H9 (cell line): ENCODE results near the gene SHOC1. TPM values are rescaled to one million over a fixed set of nuclear protein-coding genes. Genes with fewer than 3 reads are reported as not detected.

Experiments used
- DNase-seq: peaks from one replicate; pipeline ENCODE4 v3.0.0-alpha.2; 2017
- H2AFZ ChIP-seq: one replicate; pipeline ENCODE4 v1.6.1; 2013; ENCODE audit warnings: mild to moderate bottlenecking, low read length, control low read depth, moderate library complexity
- H2AK5ac ChIP-seq: 2 replicates; pipeline ENCODE4 v1.6.1; 2013; ENCODE audit warnings: low read length, control low read depth, mixed read lengths; ENCODE audit not compliant: insufficient read length
- H2BK120ac ChIP-seq: one replicate; pipeline ENCODE4 v1.6.1; 2013; ENCODE audit warnings: low read depth, mild to moderate bottlenecking, low read length, control low read depth, inconsistent platforms; ENCODE audit not compliant: poor library complexity, severe bottlenecking
- H2BK12ac ChIP-seq: 2 replicates; pipeline ENCODE4 v1.6.1; 2013; ENCODE audit warnings: low read length, control low read depth, mixed read lengths, low read depth; ENCODE audit not compliant: insufficient read length
- H2BK15ac ChIP-seq: 2 replicates; pipeline ENCODE4 v1.6.1; 2013; ENCODE audit warnings: low read depth, low read length, control low read depth
- H2BK20ac ChIP-seq: one replicate; pipeline ENCODE4 v1.6.1; 2013; ENCODE audit warnings: low read depth, mild to moderate bottlenecking, low read length, control low read depth, inconsistent platforms; ENCODE audit not compliant: poor library complexity, severe bottlenecking
- H2BK5ac ChIP-seq: 2 replicates; pipeline ENCODE4 v1.6.1; 2013; ENCODE audit warnings: low read length, control low read depth, mixed read lengths; ENCODE audit not compliant: insufficient read length
- H3K14ac ChIP-seq: 2 replicates; pipeline ENCODE4 v1.6.1; 2013; ENCODE audit warnings: low read length, control low read depth; ENCODE audit not compliant: insufficient read depth
- H3K18ac ChIP-seq: 2 replicates; pipeline ENCODE4 v1.6.1; 2013; ENCODE audit warnings: low read depth, mild to moderate bottlenecking, mixed read lengths, low read length, control low read depth; ENCODE audit not compliant: insufficient read length
- H3K23ac ChIP-seq: 2 replicates; pipeline ENCODE4 v1.6.1; 2013; ENCODE audit warnings: low read length, control low read depth, mixed read lengths, low read depth; ENCODE audit not compliant: insufficient read length
- H3K23me2 ChIP-seq: 2 replicates; pipeline ENCODE4 v1.6.1; 2013; ENCODE audit warnings: low read depth, mild to moderate bottlenecking, mixed read lengths, low read length, control low read depth; ENCODE audit not compliant: insufficient read length, poor library complexity, severe bottlenecking
- H3K27ac ChIP-seq: 2 replicates; pipeline ENCODE4 v1.5.1; 2013; ENCODE audit warnings: low read length, control low read depth, mixed read lengths, low read depth; ENCODE audit not compliant: insufficient read length
- H3K27me3 ChIP-seq: 2 replicates; pipeline ENCODE4 v1.6.1; 2013; ENCODE audit warnings: low read length, control low read depth, inconsistent platforms; ENCODE audit not compliant: insufficient read depth
- H3K4ac ChIP-seq: 2 replicates; pipeline ENCODE4 v1.6.1; 2013; ENCODE audit warnings: low read depth, mild to moderate bottlenecking, control low read depth, inconsistent platforms, low read length, moderate library complexity
- H3K4me1 ChIP-seq: 2 replicates; pipeline ENCODE4 v1.6.1; 2013; ENCODE audit warnings: low read length, control low read depth, inconsistent platforms; ENCODE audit not compliant: insufficient read depth
- H3K4me2 ChIP-seq: 2 replicates; pipeline ENCODE4 v1.6.1; 2013; ENCODE audit warnings: low read length, control low read depth, mixed read lengths; ENCODE audit not compliant: insufficient read length, insufficient read depth
- H3K56ac ChIP-seq: 2 replicates; pipeline ENCODE4 v1.6.1; 2013; ENCODE audit warnings: low read depth, mild to moderate bottlenecking, mixed read lengths, low read length, control low read depth; ENCODE audit not compliant: insufficient read length
- H3K79me1 ChIP-seq: 2 replicates; pipeline ENCODE4 v1.6.1; 2013; ENCODE audit warnings: low read depth, mild to moderate bottlenecking, moderate library complexity, low read length, control low read depth, inconsistent platforms; ENCODE audit not compliant: insufficient read depth, poor library complexity, severe bottlenecking
- H3K79me2 ChIP-seq: 2 replicates; pipeline ENCODE4 v1.6.1; 2013; ENCODE audit warnings: low read length, control low read depth, inconsistent platforms; ENCODE audit not compliant: insufficient read depth
- H3K9ac ChIP-seq: 2 replicates; pipeline ENCODE4 v1.6.1; 2013; ENCODE audit warnings: low read length, control low read depth, mixed read lengths; ENCODE audit not compliant: insufficient read length; ENCODE audit errors: extremely low read depth
- H3K9me3 ChIP-seq: one replicate; pipeline ENCODE4 v1.6.1; 2013; ENCODE audit warnings: low read depth, low read length, inconsistent platforms; ENCODE audit not compliant: control insufficient read depth
- H3T11ph ChIP-seq: one replicate; pipeline ENCODE4 v1.6.1; 2013; ENCODE audit warnings: mild to moderate bottlenecking, low read length, control low read depth, inconsistent platforms
- H4K20me1 ChIP-seq: one replicate; pipeline ENCODE4 v1.6.1; 2013; ENCODE audit not compliant: control insufficient read depth, insufficient read length, insufficient read depth
- H4K5ac ChIP-seq: 2 replicates; pipeline ENCODE4 v1.6.1; 2013; ENCODE audit warnings: low read depth, mild to moderate bottlenecking, mixed read lengths, low read length, control low read depth; ENCODE audit not compliant: insufficient read length
- H4K8ac ChIP-seq: replicated peaks from 2 replicates; pipeline ENCODE4 v1.6.1; 2013; ENCODE audit warnings: low read length, control low read depth, mixed read lengths, low read depth; ENCODE audit not compliant: insufficient read length
- H4K91ac ChIP-seq: 2 replicates; pipeline ENCODE4 v1.6.1; 2013; ENCODE audit warnings: low read depth, mild to moderate bottlenecking, moderate library complexity, mixed read lengths, low read length, control low read depth; ENCODE audit not compliant: insufficient read length
- H3K27ac Mint-ChIP-seq, 3 experiments: 2 replicates in 2 of 3; 3 replicates in 1 of 3; pipeline ENCODE4 v1.8.0; 2020 to 2021; ENCODE audit warnings: mixed read lengths in 3 of 3, mild to moderate bottlenecking in 1 of 3, moderate library complexity in 1 of 3
- H3K27me3 Mint-ChIP-seq: 2 replicates; pipeline ENCODE4 v1.8.0; 2021; ENCODE audit warnings: low read depth, mild to moderate bottlenecking, moderate library complexity, mixed read lengths
- H3K36me3 Mint-ChIP-seq, 3 experiments: 2 replicates in 2 of 3; 3 replicates in 1 of 3; pipeline ENCODE4 v1.8.0; 2020 to 2021; ENCODE audit warnings: low read depth in 3 of 3, mixed read lengths in 3 of 3; ENCODE audit not compliant: insufficient read depth in 1 of 3
- H3K4me1 Mint-ChIP-seq, 2 experiments: 2 replicates each; pipeline ENCODE4 v1.8.0; 2020; ENCODE audit warnings: mixed read lengths in 2 of 2
- H3K4me3 Mint-ChIP-seq, 2 experiments: 2 replicates in 1 of 2; 3 replicates in 1 of 2; pipeline ENCODE4 v1.8.0; 2020 to 2021; ENCODE audit warnings: mild to moderate bottlenecking in 2 of 2, mixed read lengths in 2 of 2, moderate library complexity in 1 of 2
- H3K9me3 Mint-ChIP-seq, 2 experiments: 2 replicates in 1 of 2; 3 replicates in 1 of 2; pipeline ENCODE4 v1.8.0; 2020; ENCODE audit warnings: mild to moderate bottlenecking in 2 of 2, mixed read lengths in 2 of 2, moderate library complexity in 1 of 2
- WGBS: extraction: QIAGEN DNeasy Blood & Tissue Kit; methylation state at CpG from one replicate; pipeline ENCODE4 v1.1.7; 2013; ENCODE audit warnings: missing lambda C conversion rate, low lambda C conversion rate, mixed read lengths; ENCODE audit not compliant: insufficient read length; ENCODE audit errors: extremely low coverage; 5-methylcytosine and 5-hydroxymethylcytosine counted together
- total RNA-seq: library from RNA; stranded (reverse); gene quantifications from 2 replicates; pipeline ENCODE4 v1.2.1, GENCODE V29; 2021
- TF ChIP-seq, protein P1 (sequence below): fragments of 200-600 bp; sonication (generic); conservative IDR thresholded peaks from 3 replicates; pipeline ENCODE4 v1.8.0; 2021; ENCODE audit warnings: antibody characterized with exemption, mild to moderate bottlenecking

SHOC1 gene
- total RNA-seq, 1 experiment from 2014 or later, result not detected

DNA sequence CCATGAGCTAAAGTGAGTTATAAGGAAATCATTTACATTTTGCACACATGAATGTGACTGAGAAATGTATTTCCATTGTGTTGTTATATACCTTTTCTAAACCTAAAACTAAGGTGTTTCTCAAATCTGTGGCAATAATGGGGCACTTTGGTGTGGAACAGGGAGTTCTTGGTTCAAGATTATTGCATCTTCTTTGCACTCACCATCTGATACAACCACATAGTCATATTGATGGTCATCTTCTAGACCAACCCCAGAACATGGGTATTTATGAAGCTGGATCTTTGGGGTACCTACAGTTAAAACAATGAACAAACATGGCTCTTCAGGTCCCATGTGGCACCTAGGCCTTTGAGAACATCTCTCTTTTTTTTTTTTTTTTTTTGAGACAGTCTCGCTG lies 24.6 kb upstream of the SHOC1 start:
- H2BK15ac ChIP-seq, result no peak overlapping the region
- H2BK12ac ChIP-seq, result no peak overlapping the region
- no peaks in the 10 kb centered on the region for H4K20me1 ChIP-seq
- H2BK120ac ChIP-seq, result no peak overlapping the region
- H3K4ac ChIP-seq, result no peak overlapping the region
- no peak overlapping the region for H3T11ph ChIP-seq
- H3K36me3 Mint-ChIP-seq, result no peaks in the 10 kb centered on the region
- H2AK5ac ChIP-seq, result no peak overlapping the region
- H4K5ac ChIP-seq, result no peak overlapping the region
- no peak overlapping the region for H3K9ac ChIP-seq
- DNase-seq, result no peak
- no peak overlapping the region for H3K14ac ChIP-seq
- H3K4me1 Mint-ChIP-seq, result no peaks in the 10 kb centered on the region
- H3K4me2 ChIP-seq, result no peak overlapping the region
- TF ChIP-seq, protein P1, sequence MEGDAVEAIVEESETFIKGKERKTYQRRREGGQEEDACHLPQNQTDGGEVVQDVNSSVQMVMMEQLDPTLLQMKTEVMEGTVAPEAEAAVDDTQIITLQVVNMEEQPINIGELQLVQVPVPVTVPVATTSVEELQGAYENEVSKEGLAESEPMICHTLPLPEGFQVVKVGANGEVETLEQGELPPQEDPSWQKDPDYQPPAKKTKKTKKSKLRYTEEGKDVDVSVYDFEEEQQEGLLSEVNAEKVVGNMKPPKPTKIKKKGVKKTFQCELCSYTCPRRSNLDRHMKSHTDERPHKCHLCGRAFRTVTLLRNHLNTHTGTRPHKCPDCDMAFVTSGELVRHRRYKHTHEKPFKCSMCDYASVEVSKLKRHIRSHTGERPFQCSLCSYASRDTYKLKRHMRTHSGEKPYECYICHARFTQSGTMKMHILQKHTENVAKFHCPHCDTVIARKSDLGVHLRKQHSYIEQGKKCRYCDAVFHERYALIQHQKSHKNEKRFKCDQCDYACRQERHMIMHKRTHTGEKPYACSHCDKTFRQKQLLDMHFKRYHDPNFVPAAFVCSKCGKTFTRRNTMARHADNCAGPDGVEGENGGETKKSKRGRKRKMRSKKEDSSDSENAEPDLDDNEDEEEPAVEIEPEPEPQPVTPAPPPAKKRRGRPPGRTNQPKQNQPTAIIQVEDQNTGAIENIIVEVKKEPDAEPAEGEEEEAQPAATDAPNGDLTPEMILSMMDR, result no peak
- H2BK5ac ChIP-seq, result no peak overlapping the region
- no peak overlapping the region for H3K27ac Mint-ChIP-seq
- H3K27me3 Mint-ChIP-seq, result no peaks in the 10 kb centered on the region; the same call in 1 of the 2 replicates
- no peaks in the 10 kb centered on the region; the same call in 1 of the 2 replicates for H3K4me1 ChIP-seq
- no peak overlapping the region for H3K23ac ChIP-seq
- H3K9me3 ChIP-seq, result no peaks in the 10 kb centered on the region
- no CpG with 5 or more reads among the region's 1 CpG for WGBS
- H3K23me2 ChIP-seq, result no peaks in the 10 kb centered on the region
- no peaks in the 10 kb centered on the region for H3K79me2 ChIP-seq
- H3K9me3 Mint-ChIP-seq, result no peaks in the 10 kb centered on the region
- no peaks in the 10 kb centered on the region for H3K79me1 ChIP-seq
- H3K4me3 Mint-ChIP-seq, result no peak overlapping the region
- no peaks in the 10 kb centered on the region for H3K27me3 ChIP-seq
- H2AFZ ChIP-seq, result no peak overlapping the region
- H4K8ac ChIP-seq, result no peak overlapping the region
- no peak overlapping the region for H4K91ac ChIP-seq
- H3K27ac ChIP-seq, result no peak overlapping the region
- H2BK20ac ChIP-seq, result no peak overlapping the region
- H3K56ac ChIP-seq, result no peak overlapping the region
- no peak overlapping the region for H3K18ac ChIP-seq
